HFFc6 (cell line): ENCODE data around the gene RCSD1. TPM values are rescaled to one million over a fixed set of nuclear protein-coding genes. Genes with fewer than 3 reads are reported as not detected.

Experiments
- DNase-seq: peaks from one replicate; pipeline ENCODE4 v3.0.0-alpha.2; 2018
- H3K27ac Mint-ChIP-seq: 2 replicates; pipeline ENCODE4 v1.8.0; 2020; ENCODE audit warnings: mild to moderate bottlenecking, mixed read lengths
- H3K27me3 Mint-ChIP-seq: 2 replicates; pipeline ENCODE4 v1.8.0; 2021; ENCODE audit warnings: mild to moderate bottlenecking, moderate library complexity, mixed read lengths; ENCODE audit not compliant: insufficient read depth
- H3K36me3 Mint-ChIP-seq: 2 replicates; pipeline ENCODE4 v1.8.0; 2021; ENCODE audit warnings: low read depth, mixed read lengths
- H3K4me1 Mint-ChIP-seq: 2 replicates; pipeline ENCODE4 v1.8.0; 2020; ENCODE audit warnings: low read depth, mixed read lengths
- H3K4me3 Mint-ChIP-seq: 2 replicates; pipeline ENCODE4 v1.8.0; 2020; ENCODE audit warnings: mild to moderate bottlenecking, moderate library complexity, mixed read lengths
- H3K9me3 Mint-ChIP-seq: 2 replicates; pipeline ENCODE4 v1.8.0; 2020; ENCODE audit warnings: mild to moderate bottlenecking, mixed read lengths
- CTCF ChIP-seq: fragments of 200-600 bp; sonication (generic); IDR thresholded peaks from 2 replicates; pipeline ENCODE4 v1.5.0; 2021; ENCODE audit warnings: antibody characterized with exemption, mild to moderate bottlenecking
- total RNA-seq, 6 experiments: library from RNA; stranded (reverse); fragmentation: NEBNext Ultra II Directional; extraction: Animal tissue kit (Norgen Biotek cat#: 25700); gene quantifications; 2 replicates in 1 of 6; 3 replicates in 5 of 6; pipeline ENCODE4 v1.2.3, GENCODE V29; 2021

RCSD1 gene
- total RNA-seq, 6 experiments from 2014 or later: not detected

DNA sequence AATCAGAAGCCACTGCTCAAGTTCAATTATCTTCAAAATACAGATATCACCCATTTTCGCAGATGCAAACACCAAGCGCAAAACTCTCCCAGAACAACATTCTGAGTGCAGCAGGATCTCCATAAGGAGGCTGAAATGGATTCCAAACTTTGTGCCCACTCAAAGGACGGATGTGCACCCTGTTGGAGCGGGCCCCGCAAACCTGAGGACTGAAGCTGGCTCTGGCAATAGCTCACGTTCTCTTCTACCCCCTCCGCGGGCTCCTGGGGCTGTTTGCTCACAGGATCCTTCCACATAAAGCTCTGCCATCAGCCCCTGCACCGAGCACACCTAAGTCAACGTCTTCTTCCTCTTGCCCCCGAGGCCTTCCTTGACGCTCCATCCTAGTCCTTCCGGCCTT, 11.7 kb upstream of the RCSD1 start:
- Mint-ChIP-seq H3K4me1 (peaks cover 16% of the 10 kb centered on the region; the same call in 1 of the 2 replicates), H3K27me3 (peaks cover 24% of the 10 kb centered on the region), H3K9me3 (peaks cover 10% of the 10 kb centered on the region), H3K27ac (no peak overlapping the region), H3K36me3 (0 out of 2 replicates have a peak, but pooled peaks cover 4% of the 10 kb centered on the region), H3K4me3 (no peak overlapping the region)
- DNase-seq: no peak
- no peak for TF ChIP-seq CTCF

- DNase-seq: no peak
- no peak for TF ChIP-seq CTCF
- Mint-ChIP-seq H3K27me3 (peaks cover 24% of the 10 kb centered on the region), H3K27ac (no peak overlapping the region), H3K4me3 (no peak overlapping the region), H3K36me3 (0 out of 2 replicates have a peak, but pooled peaks cover 4% of the 10 kb centered on the region), H3K4me1 (peaks cover 16% of the 10 kb centered on the region; the same call in 1 of the 2 replicates), H3K9me3 (peaks cover 10% of the 10 kb centered on the region)
Observed at GRCh38 chr1:167618789-167619188, 11.2 kb upstream of the RCSD1 start.

DNA sequence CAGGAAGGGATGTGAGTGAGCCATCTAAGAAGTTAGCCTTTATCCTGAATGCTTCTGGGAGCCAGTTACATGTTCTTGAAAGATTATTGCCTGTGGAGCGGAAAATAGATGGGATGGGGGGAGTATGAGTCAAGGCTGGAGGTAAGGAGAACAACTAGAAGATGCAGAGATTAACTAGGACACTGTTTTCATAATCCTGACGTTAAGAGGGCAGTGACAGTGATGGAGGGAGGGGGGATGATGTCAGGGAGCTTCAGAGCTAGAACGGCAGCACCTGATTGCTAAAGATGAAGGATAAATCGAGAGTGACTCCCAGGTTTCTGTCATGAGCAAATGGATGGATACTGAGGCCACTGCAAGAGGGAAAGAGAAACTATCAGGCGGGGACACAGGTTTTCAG, 10.0 kb upstream of the RCSD1 start:
- peaks cover 16% of the 10 kb centered on the region; the same call in 1 of the 2 replicates for H3K4me1 Mint-ChIP-seq
- H3K4me3 Mint-ChIP-seq: no peak overlapping the region
- no peak overlapping the region for H3K27ac Mint-ChIP-seq
- H3K36me3 Mint-ChIP-seq: 0 out of 2 replicates have a peak, but pooled peaks cover 4% of the 10 kb centered on the region
- no peak for DNase-seq
- peaks cover 6% of the 10 kb centered on the region for H3K9me3 Mint-ChIP-seq
- TF ChIP-seq CTCF: no peak
- peaks cover 27% of the 10 kb centered on the region for H3K27me3 Mint-ChIP-seq

DNA sequence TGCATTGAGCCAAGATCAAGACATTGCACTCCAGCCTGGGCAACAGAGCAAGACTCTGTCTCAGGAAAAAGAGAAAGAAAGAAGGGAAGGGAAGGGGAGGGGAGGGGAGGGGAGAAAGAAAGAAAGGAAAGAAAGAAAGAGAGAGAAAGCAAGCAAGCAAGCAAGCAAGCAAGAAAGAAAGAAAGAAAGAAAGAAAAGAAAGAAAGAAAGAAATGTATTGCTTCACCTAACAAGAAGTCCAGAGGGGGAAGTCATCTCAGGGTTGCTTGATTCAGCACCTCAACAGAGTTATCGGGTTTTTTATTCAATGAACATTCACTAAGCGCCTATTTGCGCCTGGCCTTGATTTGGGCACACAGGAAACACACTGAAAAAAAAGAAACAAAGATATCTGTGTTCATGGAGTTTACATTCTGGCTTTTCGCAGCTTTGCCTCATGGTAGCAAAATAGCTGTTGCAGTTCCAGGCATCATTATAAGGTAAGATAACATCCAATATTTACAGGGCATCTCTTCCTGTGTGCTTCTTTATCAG, 8.2 kb upstream of the RCSD1 start:
- no peak overlapping the region for H3K4me3 Mint-ChIP-seq
- no peaks in the 10 kb centered on the region for H3K36me3 Mint-ChIP-seq
- peaks cover 14% of the 10 kb centered on the region; the same call in 1 of the 2 replicates for H3K4me1 Mint-ChIP-seq
- no peak for DNase-seq
- no peaks in the 10 kb centered on the region for H3K9me3 Mint-ChIP-seq
- H3K27me3 Mint-ChIP-seq: peaks cover 32% of the 10 kb centered on the region
- TF ChIP-seq CTCF: no peak
- no peak overlapping the region for H3K27ac Mint-ChIP-seq

DNA sequence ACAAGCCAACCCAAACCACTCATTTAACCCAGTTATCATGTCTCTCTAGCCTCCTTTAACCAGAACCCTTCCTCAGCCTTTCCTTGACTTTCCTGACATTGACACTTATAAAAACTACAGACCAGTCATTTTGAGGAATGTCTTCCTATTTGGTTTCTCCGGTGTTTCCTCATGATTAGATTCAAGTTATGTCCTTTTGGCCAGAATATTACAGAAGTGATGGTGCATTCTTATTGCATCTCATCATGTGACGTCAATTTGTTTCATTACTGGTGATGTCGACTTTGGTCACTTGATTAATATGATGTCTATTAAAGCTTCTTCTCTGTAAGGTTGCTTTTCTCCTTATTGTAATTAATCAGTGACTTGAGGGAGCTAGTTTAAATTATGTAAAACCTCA, 6.1 kb upstream of the RCSD1 start:
- no peak overlapping the region for H3K27ac Mint-ChIP-seq
- H3K27me3 Mint-ChIP-seq: peaks cover 42% of the 10 kb centered on the region
- H3K4me1 Mint-ChIP-seq: no peaks in the 10 kb centered on the region
- H3K4me3 Mint-ChIP-seq: no peak overlapping the region
- DNase-seq: no peak
- no peaks in the 10 kb centered on the region for H3K9me3 Mint-ChIP-seq
- H3K36me3 Mint-ChIP-seq: no peaks in the 10 kb centered on the region
- TF ChIP-seq CTCF: no peak
